BJ (cell line): ENCODE results near the gene INPP5A. TPM values are rescaled to one million over a fixed set of nuclear protein-coding genes. Genes with fewer than 3 reads are reported as not detected.

Experiments
- CTCF ChIA-PET: fragments of 350-600 bp; formaldehyde crosslinking; extraction: SDS; loops from one replicate; lab custom pipeline; 2021; ENCODE audit warnings: antibody characterized with exemption, inconsistent platforms; lab: Yijun Ruan, JAX
- POLR2A ChIA-PET: fragments of 300-600 bp; sonication (Branson Sonifier 250); formaldehyde crosslinking; extraction: SDS; loops from one replicate; lab custom pipeline; 2021; ENCODE audit warnings: antibody characterized with exemption; lab: Charles Lee
- DNase-seq: peaks from one replicate; pipeline ENCODE4 v3.0.0-alpha.2; 2011; ENCODE audit warnings: low read depth
- H3K27me3 ChIP-seq: 2 replicates; pipeline ENCODE4 v1.6.0; 2011; ENCODE audit warnings: low read length; ENCODE audit not compliant: control insufficient read depth, insufficient read depth
- H3K36me3 ChIP-seq: 2 replicates; pipeline ENCODE4 v1.5.1; 2011; ENCODE audit warnings: low read length; ENCODE audit not compliant: control insufficient read depth, insufficient read depth
- H3K4me3 ChIP-seq: 2 replicates; pipeline ENCODE4 v1.5.1; 2011; ENCODE audit warnings: low read depth, mild to moderate bottlenecking, control low read depth, low read length
- CTCF ChIP-seq: IDR thresholded peaks from 2 replicates; pipeline ENCODE4 v1.5.1; 2011; ENCODE audit warnings: low read depth, mild to moderate bottlenecking, control low read depth, inconsistent platforms, low read length, moderate library complexity; ENCODE audit not compliant: insufficient read depth
- polyA plus RNA-seq: library from polyadenylated mRNA; depleted of rRNA; stranded (reverse); fragments of >200 nt; gene quantifications from 2 replicates; pipeline ENCODE4 v1.2.3, GENCODE V29; 2011

INPP5A gene
- polyA plus RNA-seq, 1 experiment, result 60.1 TPM

DNA sequence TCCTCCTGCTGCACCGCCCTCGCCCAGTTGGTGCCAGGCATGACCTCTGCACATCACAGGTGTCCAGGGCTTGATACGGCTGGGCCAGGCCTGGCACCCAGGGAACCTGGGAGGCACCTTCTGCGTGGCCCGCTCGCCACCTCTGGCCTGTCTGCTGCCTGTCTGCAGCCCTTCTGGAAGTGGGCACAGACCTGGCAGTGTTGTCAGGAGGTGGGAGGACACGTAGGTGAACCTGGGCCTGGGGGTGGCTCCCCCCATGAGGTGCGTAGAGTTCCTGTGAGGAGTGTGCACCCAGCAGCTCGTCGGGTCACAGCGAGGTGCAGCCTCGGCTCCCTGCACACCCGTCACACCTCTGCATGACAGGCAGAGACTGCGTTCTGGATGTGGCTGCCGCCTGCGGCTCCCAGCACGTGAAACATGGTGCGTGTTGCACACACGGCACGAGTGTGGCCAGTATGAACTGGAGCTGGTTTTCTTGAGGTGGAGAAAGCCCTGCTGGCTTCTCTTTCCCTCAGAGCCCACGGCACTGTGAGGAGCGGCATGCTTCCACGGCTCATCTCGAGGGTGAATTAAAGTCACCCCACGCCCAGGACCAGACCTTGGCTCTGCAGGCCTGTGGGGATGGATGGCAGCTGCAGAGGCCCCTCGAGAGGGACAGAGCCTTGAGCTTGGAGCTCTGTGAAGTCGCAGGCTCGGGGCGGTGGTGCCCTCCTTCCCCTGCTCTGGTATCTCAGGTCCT lies 24.8 kb downstream of the INPP5A start:
- H3K4me3 ChIP-seq, result no peak overlapping the region
- ChIA-PET CTCF (no interaction called here), POLR2A (no interaction called here)
- no peak for TF ChIP-seq CTCF
- DNase-seq, result no peak
- no peaks in the 10 kb centered on the region for H3K36me3 ChIP-seq
- no peaks in the 10 kb centered on the region for H3K27me3 ChIP-seq

GRCh38 chr10:132562916-132563456 lies 25.4 kb downstream of the INPP5A start:
- H3K27me3 ChIP-seq, result no peaks in the 10 kb centered on the region
- TF ChIP-seq CTCF, result no peak
- ChIA-PET CTCF (no interaction called here), POLR2A (no interaction called here)
- DNase-seq, result no peak
- no peaks in the 10 kb centered on the region for H3K36me3 ChIP-seq
- no peak overlapping the region for H3K4me3 ChIP-seq

DNA sequence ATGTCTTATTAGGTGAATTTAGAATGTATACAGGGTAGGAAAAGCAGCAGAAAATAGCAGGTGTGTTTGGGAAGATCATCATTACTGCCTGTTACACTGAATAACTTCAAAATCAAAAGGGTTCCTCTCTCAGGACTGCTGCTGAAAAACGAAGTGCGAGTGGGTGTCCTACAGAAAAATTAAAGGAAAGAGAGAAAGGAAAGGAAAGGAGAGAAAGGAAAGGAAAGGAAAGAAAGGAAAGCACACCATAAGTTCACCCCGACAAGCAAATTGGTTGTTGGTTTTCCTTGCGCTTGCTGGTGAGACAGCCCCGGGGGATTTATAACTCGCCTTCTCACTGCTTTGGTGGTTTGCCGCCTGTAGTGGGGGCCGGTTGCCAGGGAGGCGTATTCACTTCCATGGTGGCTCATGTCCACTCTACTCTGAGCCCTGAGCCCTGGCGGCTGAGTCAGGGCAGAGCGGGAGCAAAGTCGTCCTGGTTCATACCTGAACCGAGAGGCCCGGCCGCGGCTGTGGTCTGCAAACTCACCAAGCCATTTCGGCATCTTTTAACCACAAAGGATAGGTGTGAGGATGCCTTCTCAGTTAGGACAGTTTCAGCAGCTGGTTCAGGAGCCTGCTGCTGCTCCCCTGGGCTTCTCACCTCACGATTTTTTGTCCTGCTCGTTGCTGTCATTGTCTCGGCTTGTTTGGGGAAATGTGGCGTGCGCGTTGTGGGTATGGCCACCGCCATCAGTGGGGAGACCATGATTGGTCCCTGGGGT lies 26.1 kb downstream of the INPP5A start:
- CTCF ChIA-PET, result no interaction called here
- H3K27me3 ChIP-seq, result no peaks in the 10 kb centered on the region
- DNase-seq, result no peak
- no peak overlapping the region for H3K4me3 ChIP-seq
- no peak for TF ChIP-seq CTCF
- H3K36me3 ChIP-seq, result no peaks in the 10 kb centered on the region
- POLR2A ChIA-PET, result no interaction called here

DNA sequence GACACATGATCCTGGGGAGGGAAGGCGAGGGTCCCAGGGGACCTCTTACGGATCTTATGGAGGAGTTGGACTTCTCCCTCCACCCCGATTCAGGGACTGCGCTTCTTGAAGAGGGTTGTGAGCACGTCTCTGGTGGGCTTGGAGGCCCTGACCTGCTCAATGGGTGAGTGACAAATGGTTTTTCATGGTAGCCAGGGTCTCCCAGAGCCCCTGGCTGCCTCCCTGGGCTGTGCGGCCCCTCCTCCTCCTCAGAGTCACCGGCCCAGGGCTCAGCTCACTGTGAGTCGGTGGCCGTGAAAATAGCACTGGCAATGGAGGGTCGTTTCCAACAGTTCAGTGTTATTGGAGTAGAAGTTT lies 26.6 kb downstream of the INPP5A start:
- CTCF ChIA-PET, result no interaction called here
- no peaks in the 10 kb centered on the region for H3K36me3 ChIP-seq
- no peak for DNase-seq
- H3K27me3 ChIP-seq, result no peaks in the 10 kb centered on the region
- no peak for TF ChIP-seq CTCF
- POLR2A ChIA-PET, result no interaction called here
- no peak overlapping the region for H3K4me3 ChIP-seq

DNA sequence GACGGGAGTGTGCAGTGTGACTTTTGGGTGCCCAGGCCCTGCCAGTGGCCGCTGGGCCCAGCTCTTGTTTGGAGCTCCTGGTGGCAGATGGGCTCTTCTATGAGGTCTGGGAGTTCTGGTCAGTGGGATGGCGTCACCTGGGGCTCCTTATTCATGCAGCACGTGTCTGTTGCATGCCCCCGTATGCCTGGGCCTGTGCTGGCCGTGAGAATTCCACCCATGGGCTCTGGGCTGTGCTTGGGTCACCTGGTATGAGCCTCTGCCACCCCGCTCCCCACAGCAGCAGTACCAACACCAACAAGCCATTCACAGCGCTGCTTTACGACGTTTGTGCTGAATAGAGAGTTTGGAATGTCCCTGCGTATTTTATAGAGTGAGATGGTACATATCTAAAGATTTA lies 27.1 kb downstream of the INPP5A start:
- ChIA-PET POLR2A (no interaction called here), CTCF (no interaction called here)
- H3K4me3 ChIP-seq, result no peak overlapping the region
- H3K27me3 ChIP-seq, result no peaks in the 10 kb centered on the region
- DNase-seq, result no peak
- no peaks in the 10 kb centered on the region for H3K36me3 ChIP-seq
- TF ChIP-seq CTCF, result no peak
